Bone marrow (tissue), 2 donors: ENCODE measurements around the gene NRIP1.

Source experiments
- DNase-seq, 2 donors: peaks; one replicate each; lab custom pipeline; 2025; lab: John Stamatoyannopoulos, UW

The NRIP1 gene

DNA sequence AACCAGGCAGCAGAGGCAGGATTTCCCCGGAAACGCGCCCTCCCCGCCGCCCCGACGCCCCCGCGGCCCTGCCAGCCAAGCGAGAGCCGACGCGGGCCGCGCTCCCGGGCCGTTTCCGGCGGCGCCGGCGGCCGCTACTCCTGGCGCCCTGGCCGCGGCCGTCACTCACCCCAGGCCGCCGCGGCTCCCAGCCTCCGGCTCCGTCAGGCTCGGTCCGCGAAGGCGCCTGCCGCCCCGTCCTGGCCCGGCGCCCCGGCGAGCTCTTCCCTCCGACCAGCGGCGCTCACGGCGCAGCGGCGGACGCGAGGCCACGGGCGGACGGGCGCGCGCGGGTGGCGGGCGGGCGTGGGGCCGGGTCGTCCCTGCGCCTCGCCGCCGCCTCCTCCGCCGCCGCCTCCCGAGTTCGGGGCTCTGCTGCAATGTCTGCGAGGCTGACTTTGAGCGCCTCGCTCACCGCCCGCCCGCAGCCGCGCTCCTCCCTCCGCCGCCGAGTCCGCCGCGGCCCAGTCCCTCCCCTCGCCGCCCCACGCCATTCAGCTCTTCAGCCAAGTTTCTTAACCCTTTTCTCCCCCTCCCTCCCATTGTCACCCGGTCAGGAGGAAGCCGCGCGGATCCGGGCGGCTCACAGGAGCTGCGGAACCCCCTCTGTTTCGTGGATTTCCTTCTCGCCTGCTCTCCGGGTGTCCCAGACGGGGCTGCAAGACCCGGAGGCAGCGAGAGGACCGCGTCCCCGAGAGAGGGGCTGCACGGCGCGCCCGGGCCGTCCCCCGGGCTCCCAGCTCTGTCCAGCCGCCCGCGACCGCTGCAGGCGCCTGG is at the start of gene NRIP1:
Gene NRIP1, minus strand, starts transcription at position 425 of the 816 bp plus-strand sequence. CDS start 96,808 bp downstream, outside the sequence.
- DNase-seq, result peak; percentile 74 to 88

GRCh38 chr21:15112858-15113257 is 48.1 kb upstream of the NRIP1 start:
- DNase-seq, result no peak

GRCh38 chr21:15108801-15109200 is 44.0 kb upstream of the NRIP1 start:
- no peak for DNase-seq

DNA sequence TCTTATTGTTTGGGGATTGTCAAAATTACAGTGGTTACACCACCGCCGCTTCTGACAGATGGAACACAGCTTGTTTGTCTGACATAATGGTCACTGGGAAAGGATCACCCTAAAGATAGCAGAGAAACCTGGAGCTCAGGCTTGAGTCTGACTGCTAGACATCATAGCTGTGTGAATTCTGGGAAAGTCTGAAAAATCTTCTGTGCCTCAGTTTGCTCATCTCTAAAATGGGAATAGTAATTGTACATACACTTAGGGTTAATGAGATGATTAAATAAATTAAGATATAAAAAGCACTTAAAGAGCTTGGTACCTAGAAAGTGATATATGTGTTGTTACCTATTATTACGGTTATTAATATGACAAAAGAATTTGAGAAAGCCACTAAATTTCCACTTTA is 39.7 kb upstream of the NRIP1 start:
- DNase-seq, result no peak

- DNase-seq, result no peak
Observed at GRCh38 chr21:15098908-15099307, 34.1 kb upstream of the NRIP1 start.

- DNase-seq, result no peak
Observed at GRCh38 chr21:15098181-15098580, 33.4 kb upstream of the NRIP1 start.

GRCh38 chr21:15097580-15097979 is 32.8 kb upstream of the NRIP1 start:
- DNase-seq, result no peak

DNA sequence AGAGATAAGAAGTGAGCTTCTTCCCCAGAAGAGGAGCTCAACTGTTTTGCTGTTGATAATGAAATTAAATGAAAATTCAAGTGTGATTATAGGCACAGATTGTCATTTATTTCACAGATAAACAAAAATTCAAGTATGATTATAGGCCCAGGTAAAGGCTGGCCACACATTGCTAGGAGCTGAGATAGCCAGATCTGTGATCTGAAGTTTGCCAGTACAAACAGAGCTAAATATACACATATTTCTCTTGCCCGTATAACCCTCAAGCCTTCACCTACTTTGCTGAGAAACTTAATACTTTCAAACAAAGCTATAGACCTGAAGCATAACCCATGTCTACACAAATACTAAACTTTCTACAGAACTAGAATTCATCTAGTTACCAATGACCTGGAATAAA is 31.3 kb upstream of the NRIP1 start:
- DNase-seq, result no peak

- DNase-seq, result no peak
Observed at GRCh38 chr21:15095326-15095725, 30.5 kb upstream of the NRIP1 start.

DNA sequence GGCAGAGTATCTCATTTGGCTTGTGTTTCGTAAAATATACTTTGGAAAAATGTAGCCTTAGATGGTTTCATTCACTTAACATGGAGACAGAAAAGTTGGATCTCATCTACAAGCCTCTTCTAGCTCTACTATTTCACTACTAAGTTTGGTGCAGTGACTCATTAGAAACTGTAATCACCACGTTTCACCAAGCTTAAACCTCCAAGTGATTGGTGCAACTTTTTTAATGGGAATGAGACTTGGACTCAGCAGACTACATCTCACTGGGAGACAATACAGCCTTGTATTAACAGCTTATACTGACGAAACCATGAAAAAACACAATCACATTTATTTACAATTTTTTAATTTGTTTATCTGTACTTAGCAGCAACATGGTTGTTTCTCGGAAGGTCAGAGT is 29.9 kb upstream of the NRIP1 start:
- DNase-seq, result no peak

DNA sequence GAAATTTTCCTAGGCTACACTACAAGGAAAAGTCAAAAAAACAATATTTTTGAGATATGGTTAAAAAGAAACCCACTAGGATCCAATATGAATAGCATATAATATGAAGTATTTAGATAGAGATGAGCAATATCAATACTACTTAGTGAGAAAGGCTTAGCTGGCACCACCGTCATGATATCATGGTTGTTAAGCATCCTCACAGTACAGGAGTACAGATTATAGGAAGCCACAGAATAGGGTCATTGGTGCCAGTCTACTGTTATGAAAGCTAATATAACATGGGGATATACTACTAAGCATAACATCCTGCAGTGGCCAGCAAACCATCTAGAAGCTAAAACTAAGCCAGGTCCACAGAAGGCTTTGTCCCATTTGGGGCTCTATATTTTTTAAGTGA is 28.4 kb upstream of the NRIP1 start:
- no peak for DNase-seq

- DNase-seq, result no peak
Observed at GRCh38 chr21:15092745-15093144, 27.9 kb upstream of the NRIP1 start.

- DNase-seq, result no peak
Observed at GRCh38 chr21:15090390-15090789, 25.6 kb upstream of the NRIP1 start.

- DNase-seq, result no peak
Observed at GRCh38 chr21:15088488-15088887, 23.7 kb upstream of the NRIP1 start.

DNA sequence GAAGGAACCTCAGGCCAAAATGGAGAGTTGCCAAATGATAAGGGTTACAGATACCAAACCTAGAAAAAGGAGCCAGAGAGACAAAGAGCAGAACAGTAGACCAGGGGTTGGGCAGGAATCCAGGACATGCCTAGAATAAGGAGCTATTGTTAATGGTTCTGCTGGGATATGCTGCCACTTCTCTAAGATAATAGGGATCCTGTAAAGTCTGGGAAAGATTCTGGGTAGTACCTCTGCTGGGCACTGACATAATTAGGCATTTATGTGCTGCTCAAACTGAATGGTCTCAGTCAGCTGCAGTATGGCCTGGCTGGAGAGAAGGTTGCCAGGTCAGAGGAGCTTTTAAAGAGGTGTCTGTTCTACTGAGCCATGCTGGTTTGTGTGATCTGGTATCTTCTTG is 19.9 kb upstream of the NRIP1 start:
- no peak for DNase-seq

DNA sequence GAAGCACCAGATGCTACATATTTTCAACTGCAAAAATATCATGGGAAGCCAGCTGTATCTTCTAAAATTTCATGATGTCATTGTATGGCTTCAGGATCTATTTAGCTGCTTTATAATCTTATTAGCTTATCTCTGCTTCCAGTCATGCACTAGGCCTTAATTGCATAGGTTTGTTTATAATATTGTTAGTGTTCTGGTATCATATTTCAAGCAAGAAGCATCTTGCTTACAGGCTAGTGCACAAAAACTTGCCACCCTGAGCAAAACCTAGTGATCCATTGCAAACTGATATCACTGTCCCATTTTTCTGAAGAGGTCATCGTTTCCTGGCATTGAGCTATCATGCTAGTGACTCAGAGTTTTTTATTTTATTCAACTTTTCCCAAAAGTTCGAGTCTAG is 15.7 kb upstream of the NRIP1 start:
- DNase-seq, result no peak

- no peak for DNase-seq
Observed at GRCh38 chr21:15079269-15079668, 14.5 kb upstream of the NRIP1 start.

DNA sequence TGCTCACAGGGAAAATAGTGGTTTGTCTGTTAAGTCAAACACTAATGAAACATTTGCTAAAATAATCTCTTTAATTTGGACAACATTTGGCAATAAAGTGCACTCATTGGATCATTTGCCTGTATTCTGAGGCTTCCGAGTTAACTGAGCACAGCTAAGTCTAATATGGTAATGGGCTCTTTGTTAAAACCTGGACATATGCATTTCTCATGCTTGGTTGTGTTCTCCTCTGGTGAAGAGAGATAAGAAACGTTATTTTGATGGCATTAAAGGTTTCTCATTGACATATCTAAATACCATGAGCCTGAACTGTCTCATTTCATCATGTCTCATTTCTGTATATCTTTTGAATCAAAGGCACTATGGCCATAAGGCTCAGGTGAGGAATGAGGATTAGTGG is 13.4 kb upstream of the NRIP1 start:
- DNase-seq, result no peak

- DNase-seq, result no peak
Observed at GRCh38 chr21:15077529-15078145, 12.8 kb upstream of the NRIP1 start.

DNA sequence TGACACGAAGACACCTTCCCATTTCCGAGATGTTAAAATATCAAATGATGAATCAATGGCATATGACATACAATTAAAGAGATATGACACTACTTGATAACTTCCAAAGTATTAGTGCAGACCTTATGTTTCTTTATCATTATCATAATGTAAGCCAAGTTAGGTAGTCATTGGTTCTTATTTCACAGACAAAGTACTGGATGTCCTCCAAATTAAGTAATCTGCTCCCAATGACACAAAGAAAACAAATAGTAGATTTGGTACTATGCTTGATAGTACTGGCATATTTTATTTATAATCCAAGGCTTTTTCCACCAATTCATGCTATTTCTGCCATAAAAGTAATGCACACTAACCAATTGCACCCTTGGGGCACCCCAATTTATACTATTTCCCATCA is 11.9 kb upstream of the NRIP1 start:
- DNase-seq, result no peak

- DNase-seq, result no peak
Observed at GRCh38 chr21:15071009-15071408, 6.2 kb upstream of the NRIP1 start.

DNA sequence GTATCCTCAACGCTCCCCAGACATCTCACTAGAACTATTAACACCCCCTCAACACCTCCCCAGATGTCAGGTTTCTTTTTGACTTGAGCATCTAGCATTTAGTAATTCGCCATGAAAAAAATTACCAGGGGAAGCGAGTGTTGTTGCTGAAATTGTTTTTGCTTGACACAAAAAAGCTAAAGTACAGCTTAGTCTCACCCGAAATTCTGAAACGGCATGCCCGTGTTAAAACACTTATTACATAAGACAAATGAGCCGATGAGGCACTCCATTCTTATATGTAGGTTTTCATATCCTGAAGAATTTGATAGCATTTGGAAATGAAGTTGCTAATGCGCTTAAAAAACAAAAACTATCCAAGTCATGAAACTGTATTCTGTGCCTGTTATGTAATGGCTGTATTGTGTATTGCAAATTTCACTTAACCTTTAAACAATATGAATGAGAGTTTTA is 1.3 kb upstream of the NRIP1 start:
- no peak for DNase-seq

DNA sequence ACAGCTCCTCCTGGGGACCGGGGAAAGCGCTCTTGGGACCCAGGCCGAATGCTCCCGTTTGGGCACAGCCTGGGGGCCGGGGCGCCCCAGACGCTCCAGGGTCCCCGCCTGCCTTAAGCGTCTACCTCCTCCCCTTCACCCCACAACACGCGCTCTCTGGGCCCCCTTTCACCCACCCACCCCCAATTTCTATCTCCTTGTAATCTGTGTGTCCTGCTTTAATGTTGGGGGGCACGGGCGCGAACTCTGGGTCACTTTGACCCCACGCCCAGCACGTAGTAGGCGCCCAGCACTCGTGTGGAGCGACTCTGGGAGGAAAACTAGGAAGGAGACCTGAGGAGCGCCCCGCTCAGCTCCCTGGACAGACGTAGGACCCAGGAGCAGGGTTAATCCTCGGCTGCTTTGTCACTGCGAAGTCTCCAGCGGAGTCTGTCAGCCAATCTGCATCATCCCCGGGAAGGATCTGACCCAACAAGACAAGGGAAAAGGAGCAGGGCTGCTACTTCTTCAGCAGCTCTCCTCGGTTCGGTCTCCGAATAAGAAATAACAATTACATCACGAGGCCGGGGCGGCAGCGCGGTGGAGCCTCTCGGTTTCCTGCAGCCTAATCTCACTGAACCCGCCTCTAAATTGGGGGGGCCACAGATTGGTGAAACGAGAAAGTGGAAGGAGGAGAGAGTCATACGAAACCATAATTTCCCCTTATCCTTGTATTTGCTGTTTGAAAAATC is 757 bp upstream of the NRIP1 start:
- DNase-seq, result peak; percentile 38 to 80
